Measurements from ENCODE around the gene ZNRD2.

The ZNRD2 gene

GRCh38 chr11:65586247-65586630, 16.0 kb downstream of the ZNRD2 start:
- DNase-seq (ENCODE audit: low read depth in 2 of 3, low spot score in 1 of 3): no peak

DNA sequence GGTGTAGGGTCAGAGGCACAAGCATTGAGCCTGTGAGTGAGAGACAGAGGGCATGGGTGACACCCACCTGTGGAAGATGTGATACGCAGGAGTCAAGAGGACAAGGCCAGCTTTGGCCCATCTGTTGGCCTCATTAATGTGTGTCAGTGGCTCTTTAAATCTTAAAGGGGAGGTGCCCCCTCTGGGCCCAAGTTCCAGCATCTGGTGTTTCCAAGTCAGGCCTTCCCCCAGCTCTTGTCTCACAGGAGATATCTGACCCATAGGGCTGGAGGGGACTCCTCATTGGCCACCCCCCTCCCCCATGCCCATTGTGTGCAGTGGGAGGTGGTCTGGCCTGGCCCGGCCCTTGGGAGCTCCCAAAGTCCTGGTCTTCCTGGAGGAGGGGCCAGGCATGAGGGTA, 16.4 kb downstream of the ZNRD2 start:
- DNase-seq (ENCODE audit: low read depth in 2 of 3, low spot score in 1 of 3): no peak

DNA sequence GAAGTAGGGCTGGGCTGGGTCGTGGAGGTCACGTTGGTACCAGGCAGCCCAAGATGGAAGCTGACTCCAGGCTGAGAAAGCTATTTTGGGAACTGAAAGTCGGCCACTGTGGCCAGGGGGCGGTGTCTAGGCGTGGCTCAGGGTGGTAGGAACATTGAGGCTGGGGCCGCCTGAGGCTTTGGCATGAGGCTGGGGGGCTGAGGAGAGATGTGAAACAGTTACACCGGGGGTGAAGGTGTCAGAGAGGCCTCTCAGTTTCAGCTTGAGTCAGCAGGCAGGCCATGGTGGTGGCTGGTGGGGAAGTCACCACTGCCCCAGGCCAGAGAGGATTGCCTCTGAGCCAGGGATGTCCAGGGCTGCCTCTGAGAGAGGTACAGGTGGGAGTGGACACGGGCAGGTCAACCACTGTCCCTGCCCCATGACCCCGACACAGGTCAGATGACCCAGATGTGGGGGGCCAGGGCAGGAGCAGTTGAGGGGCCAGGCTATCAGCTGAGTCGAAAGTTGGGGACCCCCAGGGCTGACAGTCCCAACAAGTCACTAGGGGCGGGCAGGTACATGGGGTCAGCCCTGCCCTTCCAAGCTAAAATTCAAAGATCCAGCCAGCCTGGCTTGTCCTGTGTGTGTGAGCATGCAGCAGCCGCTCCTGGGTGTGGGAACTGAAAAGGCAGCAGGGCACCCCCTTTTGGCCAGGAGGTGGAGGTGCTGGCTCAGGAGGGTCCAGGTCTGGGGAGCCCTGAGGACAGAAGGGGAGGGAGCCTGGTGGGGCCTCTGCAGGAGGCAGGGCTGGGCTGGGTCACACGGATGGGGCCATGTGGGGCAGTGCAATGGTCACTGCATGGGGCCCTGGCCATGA, 18.1 kb downstream of the ZNRD2 start:
- DNase-seq (ENCODE audit: low read depth in 2 of 3, low spot score in 1 of 3): peak; percentile 65 to 73 (median 70)

DNA sequence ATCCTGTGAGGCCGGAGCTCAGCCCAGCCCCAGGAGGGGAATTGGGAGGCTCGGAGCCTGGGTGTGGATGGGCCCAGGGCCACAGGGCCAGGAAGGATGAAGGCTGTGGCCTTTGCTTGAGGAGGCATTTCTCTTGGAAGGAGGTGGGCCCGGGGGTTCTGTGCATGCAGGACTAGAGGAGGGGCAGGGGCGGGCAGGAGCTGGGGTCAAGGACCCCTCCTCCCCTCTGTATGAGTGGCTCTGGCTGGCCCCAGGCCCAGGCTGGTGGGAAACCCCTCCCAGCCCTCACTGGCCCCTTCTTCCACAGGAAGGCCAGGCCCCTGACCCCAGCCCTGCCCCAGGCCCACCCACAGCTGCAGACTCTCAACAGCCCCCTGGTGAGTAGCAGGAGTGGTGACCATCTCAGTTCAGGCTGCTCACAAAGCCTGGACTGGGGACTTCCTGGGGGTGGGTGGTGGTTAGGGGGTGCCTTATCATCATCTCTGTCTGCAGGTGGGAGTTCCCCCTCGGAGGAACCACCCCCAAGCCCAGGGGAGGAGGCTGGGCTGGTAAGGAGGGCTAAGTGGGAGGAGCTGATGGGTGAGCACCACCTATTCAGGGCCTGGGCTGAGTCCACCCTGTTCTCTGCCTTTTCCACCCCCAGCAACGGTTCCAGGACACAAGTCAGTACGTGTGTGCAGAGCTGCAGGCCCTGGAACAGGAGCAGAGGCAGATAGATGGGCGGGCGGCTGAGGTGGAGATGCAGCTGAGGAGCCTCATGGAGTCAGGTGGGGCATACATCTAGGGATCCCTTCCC, 19.4 kb downstream of the ZNRD2 start:
- DNase-seq (ENCODE audit: low read depth in 2 of 3, low spot score in 1 of 3): no peak

- DNase-seq (ENCODE audit: low read depth in 2 of 3, low spot score in 1 of 3): no peak
Observed at GRCh38 chr11:65590240-65590738, 20.0 kb downstream of the ZNRD2 start.

DNA sequence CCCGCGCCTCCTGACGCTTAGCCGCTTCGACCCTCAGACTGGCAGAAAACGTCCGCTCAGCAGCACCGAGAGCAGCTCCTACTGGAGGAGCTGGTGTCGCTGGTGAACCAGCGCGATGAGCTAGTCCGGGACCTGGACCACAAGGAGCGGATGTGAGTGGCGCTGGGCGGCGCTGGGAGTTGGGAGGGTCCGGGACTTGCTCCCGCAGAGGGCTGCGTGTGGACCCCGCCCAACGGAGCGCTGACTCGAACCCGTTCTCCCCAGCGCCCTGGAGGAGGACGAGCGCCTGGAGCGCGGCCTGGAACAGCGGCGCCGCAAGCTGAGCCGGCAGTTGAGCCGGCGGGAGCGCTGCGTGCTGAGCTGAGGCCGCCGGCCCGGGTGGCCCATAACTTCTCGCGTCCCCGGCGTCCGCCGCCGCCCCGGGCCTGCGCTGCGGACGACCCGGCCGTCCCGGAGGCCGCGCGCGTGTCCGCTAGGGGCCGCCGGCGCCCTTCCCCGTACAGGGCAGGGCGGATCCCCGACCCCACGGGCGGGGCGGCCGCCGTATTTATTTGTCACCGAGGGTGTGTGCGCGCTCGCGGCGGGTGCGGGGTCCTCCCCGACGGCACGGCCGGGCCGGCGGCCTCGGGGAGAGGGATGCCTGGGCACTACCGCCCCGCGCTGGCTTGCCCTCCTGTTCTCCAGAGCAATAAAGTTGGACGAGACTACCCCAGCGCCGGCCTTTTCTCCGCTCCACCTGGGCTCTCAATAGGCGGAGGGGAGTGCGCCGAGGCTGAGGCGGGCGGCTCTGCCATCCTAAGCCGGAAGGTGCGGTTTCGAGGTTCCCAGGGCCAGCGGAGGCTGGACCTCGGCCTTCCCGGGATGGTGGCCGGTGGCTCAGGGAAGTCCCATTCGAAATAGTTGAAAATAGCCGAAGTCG, 21.9 kb downstream of the ZNRD2 start:
- DNase-seq (ENCODE audit: low read depth in 2 of 3, low spot score in 1 of 3): no peak

DNA sequence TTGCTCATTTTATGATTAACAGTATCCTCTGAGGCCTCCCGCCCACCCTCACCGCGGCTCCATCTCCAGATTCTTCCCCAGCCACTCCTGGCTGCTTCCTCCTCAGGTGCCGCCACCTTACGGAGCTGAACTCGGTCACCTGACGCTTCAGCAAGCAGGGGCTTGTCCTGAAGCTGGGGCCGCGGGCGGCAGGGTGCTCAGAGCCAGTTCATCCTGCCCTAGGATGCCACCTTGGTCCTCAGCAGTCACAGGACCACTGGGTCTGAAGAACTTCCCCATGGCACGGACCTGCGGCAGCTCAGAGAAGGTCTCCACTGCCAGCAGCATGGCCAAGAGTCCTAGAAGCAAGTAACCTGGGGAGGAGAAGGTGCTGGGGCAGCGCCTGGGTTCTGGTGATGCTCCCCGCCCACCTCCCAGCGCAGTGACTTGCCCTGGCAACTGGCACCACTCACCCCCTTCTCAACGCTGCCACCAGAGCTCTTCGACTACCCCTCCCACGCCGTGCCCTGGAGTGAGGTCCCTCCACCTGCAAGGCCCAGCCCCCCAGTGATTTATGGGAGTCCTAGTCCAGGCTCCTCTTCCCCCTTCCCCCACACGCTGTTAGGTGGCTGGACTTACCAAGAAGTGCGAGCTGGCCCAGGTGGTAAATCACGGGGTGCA, 22.7 kb downstream of the ZNRD2 start:
- no peak for DNase-seq (ENCODE audit: low read depth in 2 of 3, low spot score in 1 of 3)

DNA sequence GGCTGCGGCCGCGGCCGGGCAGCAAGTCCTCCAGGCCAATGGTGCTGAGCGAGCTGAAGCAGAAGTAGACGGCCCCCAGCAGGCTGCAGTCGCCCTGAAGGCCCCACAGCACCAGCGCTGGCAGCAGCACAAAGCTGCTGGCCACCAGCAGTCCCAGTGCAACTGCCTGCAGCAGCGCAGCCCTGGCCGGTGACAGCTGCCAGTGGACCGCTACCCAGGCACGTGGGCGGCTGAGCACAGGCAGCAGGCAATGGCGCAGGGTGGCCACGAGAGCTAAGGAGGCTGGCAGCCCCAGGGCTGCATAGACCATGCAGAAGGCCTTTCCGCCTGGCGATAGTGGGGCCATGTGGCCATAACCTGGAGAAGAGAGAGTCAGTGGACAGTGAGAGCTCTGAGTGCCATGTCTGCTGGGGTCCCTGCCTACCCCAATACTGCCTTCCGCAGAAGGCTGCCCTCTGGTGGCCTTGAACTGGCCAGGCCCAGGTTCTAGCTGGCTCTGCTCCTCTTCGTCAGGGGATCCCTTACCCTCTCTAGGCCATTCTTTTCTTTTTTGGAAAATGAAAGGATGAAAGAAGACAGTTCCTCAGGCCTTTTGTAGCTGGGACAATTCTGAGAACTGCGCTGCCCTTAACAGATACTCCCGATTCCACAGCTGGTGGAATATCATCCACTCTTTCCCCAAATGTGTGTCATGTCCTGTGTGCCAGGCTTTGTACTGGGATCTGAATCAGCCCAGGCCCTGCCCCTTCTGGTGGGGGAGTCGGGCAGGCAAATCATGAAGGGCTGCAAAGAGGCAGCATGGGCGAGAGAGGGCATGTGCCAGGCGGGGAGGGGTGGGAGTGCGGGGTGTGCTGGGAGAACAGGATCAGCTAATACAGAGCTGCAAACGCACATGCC, 23.5 kb downstream of the ZNRD2 start:
- DNase-seq (ENCODE audit: low read depth in 2 of 3, low spot score in 1 of 3): no peak

DNA sequence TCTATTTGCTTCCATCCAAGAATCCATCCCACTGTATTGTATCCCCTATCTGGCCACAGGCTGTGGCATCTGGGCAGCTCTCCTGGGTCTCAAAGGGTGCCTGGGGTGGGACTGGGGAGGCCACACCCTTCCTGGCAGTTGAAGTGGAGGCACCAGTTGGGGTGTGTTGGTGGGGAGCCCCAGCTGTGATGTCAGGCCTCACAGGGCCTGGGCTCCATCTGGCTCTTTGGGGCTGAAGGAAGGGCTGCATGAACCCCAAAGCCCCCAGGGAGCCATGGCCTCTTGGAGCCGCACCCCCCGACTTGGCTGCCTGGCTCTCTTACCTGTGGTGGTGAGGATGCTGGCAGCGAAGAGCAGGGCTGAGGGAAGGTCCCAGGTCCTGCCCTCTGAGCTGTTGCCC, 24.9 kb downstream of the ZNRD2 start:
- no peak for DNase-seq (ENCODE audit: low read depth in 2 of 3, low spot score in 1 of 3)

- DNase-seq (ENCODE audit: low read depth in 2 of 3, low spot score in 1 of 3): no peak
Observed at GRCh38 chr11:65595543-65596281, 25.4 kb downstream of the ZNRD2 start, which contains the start of gene KCNK7. Gene KCNK7, minus strand, starts transcription at chr11:65595800. Its CDS starts 28 bp downstream, at chr11:65595772.

DNA sequence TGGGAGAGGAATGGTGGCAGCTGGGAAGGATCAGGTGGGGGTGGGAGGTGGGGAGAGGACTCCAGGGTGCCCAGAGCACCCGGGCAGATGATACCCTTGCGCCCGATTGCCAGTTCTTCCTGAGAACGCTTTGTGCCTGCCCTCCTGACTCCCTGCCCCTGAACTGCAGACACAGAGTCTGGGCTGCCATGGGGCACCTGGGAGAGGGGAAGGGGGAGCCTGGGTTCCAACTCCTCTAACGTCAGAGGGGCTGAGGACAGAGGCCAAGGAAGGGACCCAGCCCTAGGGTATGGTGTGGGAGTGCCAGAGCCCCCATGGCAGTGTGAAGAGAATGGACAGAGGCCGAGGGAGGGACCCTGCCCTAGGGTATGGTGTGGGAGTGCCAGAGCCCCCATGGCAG, 26.2 kb downstream of the ZNRD2 start:
- DNase-seq (ENCODE audit: low read depth in 2 of 3, low spot score in 1 of 3): no peak

- no peak for DNase-seq (ENCODE audit: low read depth in 2 of 3, low spot score in 1 of 3)
Observed at GRCh38 chr11:65598258-65598699, 28.0 kb downstream of the ZNRD2 start.

GRCh38 chr11:65599216-65599954, 29.1 kb downstream of the ZNRD2 start:
- no peak for DNase-seq (ENCODE audit: low read depth in 2 of 3, low spot score in 1 of 3)

DNA sequence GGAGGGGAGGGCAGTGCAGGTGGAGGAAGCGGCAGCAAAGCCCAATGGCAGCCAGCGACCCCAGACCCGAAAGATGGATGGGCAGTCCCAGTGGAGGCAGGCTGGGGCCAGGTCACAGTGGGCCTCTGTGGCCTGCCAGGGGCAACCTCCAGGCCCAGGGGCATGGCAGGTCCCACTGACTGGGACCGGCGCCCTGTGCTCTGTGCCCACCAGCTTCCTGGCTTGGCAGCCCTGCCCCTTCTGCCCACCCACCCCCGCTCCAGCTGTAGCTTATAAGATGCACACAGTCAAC, 29.6 kb downstream of the ZNRD2 start:
- DNase-seq (ENCODE audit: low read depth in 2 of 3, low spot score in 1 of 3): no peak

DNA sequence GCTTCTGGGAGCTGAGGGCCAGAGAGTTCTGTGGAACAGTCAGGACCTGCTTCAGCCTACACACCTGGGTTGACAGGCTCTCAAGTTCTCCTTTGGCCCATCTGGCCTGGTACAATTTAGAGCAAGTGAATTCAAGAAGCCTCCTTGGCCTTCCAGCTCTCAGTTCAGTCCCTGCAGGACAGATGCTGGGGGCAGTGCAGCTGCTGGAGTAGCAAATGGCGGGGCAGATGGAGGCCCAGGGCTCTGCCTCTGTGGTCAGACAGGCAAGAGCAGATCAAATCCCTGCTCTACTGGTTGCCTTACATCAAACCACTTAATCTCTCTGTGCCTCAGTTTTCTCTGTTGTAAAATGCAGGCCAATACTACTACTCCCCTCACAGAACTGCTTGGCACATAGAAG, 34.0 kb downstream of the ZNRD2 start:
- no peak for DNase-seq (ENCODE audit: low read depth in 2 of 3, low spot score in 1 of 3)

DNA sequence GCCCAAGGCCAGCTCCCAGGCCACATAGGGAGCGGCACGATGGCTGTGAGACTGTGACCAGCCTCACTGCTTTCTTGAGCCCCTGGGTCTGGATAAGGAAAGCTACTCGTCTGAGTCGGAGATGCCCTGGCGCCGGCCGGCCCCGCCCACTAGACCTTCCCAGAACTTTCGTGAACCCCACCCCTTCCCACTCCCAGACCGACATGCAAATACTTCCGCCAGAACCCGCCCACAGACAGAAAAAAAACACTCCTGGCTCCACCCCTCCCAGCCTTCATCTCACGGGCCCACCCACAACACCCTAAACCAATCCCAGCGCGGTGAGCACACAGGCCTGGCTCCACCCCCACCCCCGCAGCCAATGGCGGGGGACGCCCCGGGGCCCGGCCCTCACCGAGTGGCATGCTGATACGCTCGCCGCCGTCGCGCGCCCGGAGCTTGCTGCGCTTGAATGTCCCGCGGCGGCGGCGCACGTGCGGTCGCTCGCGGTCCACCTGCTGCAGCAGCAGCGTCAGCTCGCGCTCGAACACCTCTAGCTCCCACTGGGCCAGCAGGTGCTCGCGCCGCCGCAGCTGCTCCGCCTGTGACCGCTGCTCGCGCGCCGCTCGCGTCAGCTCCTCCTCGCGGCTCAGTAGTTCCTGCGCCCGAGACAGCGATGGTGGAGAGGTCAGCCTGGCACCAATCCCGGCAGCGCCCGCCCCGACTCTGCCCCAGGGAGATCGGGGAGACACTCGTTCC, 36.8 kb downstream of the ZNRD2 start:
- DNase-seq (ENCODE audit: low read depth in 2 of 3, low spot score in 1 of 3): no peak

DNA sequence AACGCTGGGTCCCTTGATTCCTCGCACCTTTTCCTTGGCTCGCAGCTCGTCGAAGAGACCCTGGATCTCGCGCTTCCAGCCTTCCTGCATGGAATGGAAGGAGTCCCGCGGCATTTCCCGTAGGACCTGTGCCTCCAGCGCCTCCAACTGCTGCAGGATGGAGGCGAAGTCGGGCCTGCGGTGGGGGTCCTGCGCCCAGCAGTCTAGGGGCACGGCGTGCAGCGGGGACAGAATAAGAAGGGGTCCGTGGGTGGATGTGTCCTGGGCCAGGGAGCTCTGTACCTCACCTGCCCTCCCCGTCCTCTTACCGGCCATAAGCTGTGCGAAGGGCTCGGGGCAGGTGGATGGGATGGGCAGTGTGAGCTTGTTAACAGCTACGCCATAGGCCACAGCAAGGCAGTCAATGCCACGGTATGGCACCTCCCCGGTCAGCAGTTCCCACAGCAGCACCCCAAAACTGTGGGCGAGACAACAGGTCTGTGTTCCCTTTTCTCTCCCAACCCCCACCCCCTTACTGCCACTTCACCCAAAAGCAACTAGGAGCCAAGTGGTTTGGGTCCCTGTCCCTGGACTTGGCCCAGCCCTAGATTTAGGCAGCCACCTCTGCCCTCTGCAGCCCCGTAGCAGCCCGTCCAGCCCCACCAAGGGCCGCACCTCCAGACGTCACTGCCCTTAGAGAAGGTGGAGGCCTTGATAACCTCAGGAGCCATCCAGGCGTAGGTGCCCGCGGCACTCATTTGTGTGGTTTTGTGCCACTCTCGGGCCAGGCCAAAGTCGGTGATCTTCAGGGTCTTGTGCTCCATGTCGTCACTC, 37.5 kb downstream of the ZNRD2 start:
- no peak for DNase-seq (ENCODE audit: low read depth in 2 of 3, low spot score in 1 of 3)

Measured in stimulated activated CD4-positive, alpha-beta T cell treated with anti-CD3 and anti-CD28 coated beads, Interleukin-12 subunit alpha, Interleukin-12 subunit beta, amount 100 ng/mL, for 48 hours (primary cell).